NK-92 (cell line): Measurements from ENCODE around the gene SYT1.

Experiments
- DNase-seq: peaks from one replicate; lab custom pipeline; 2025; ENCODE audit not compliant: unreplicated experiment; lab: John Stamatoyannopoulos, UW

SYT1 gene

GRCh38 chr12:78891646-78892353 lies 27.2 kb downstream of the SYT1 start:
- no peak for DNase-seq

- DNase-seq: no peak
Observed at GRCh38 chr12:78898416-78898815, 33.8 kb downstream of the SYT1 start.

- DNase-seq: no peak
Observed at GRCh38 chr12:78914859-78915331, 50.3 kb downstream of the SYT1 start.

- DNase-seq: no peak
Observed at GRCh38 chr12:78916845-78917480, 52.4 kb downstream of the SYT1 start.

GRCh38 chr12:78917513-78917912 lies 52.9 kb downstream of the SYT1 start:
- DNase-seq: no peak

- DNase-seq: no peak
Observed at GRCh38 chr12:78918268-78918667, 53.7 kb downstream of the SYT1 start.

- no peak for DNase-seq
Observed at GRCh38 chr12:78928200-78929074, 63.9 kb downstream of the SYT1 start.

GRCh38 chr12:78929075-78929418 lies 64.5 kb downstream of the SYT1 start:
- DNase-seq: no peak

GRCh38 chr12:78931466-78931990 lies 67.0 kb downstream of the SYT1 start:
- DNase-seq: no peak

GRCh38 chr12:78933014-78933413 lies 68.4 kb downstream of the SYT1 start:
- DNase-seq: no peak

GRCh38 chr12:78938341-78939084 lies 73.9 kb downstream of the SYT1 start:
- DNase-seq: no peak

GRCh38 chr12:78949532-78949931 lies 85.0 kb downstream of the SYT1 start:
- DNase-seq: no peak

- no peak for DNase-seq
Observed at GRCh38 chr12:78951803-78952551, 87.4 kb downstream of the SYT1 start.

GRCh38 chr12:78952552-78952929 lies 88.0 kb downstream of the SYT1 start:
- DNase-seq: no peak

- DNase-seq: no peak
Observed at GRCh38 chr12:78958941-78959340, 94.4 kb downstream of the SYT1 start.

- no peak for DNase-seq
Observed at GRCh38 chr12:78959556-78959955, 95.0 kb downstream of the SYT1 start.

- no peak for DNase-seq
Observed at GRCh38 chr12:78961171-78961570, 96.6 kb downstream of the SYT1 start.

GRCh38 chr12:78963439-78964227 lies 99.1 kb downstream of the SYT1 start:
- DNase-seq: no peak

- DNase-seq: no peak
Observed at GRCh38 chr12:78964521-78964920, 99.9 kb downstream of the SYT1 start.
